HG03103 (cell line): ENCODE results near the gene ARF1.
"Not testable (repeated sequence)": the region's sequence is repeated elsewhere in the genome, so short reads cannot be mapped to it uniquely, and the experiment has no call there.

Experiments
- ATAC-seq: cut with Tn5 transposase; IDR thresholded peaks from one replicate; pipeline ENCODE4 v1.9.1; 2021; ENCODE audit warnings: low read depth; ENCODE audit not compliant: unreplicated experiment

Gene ARF1

DNA sequence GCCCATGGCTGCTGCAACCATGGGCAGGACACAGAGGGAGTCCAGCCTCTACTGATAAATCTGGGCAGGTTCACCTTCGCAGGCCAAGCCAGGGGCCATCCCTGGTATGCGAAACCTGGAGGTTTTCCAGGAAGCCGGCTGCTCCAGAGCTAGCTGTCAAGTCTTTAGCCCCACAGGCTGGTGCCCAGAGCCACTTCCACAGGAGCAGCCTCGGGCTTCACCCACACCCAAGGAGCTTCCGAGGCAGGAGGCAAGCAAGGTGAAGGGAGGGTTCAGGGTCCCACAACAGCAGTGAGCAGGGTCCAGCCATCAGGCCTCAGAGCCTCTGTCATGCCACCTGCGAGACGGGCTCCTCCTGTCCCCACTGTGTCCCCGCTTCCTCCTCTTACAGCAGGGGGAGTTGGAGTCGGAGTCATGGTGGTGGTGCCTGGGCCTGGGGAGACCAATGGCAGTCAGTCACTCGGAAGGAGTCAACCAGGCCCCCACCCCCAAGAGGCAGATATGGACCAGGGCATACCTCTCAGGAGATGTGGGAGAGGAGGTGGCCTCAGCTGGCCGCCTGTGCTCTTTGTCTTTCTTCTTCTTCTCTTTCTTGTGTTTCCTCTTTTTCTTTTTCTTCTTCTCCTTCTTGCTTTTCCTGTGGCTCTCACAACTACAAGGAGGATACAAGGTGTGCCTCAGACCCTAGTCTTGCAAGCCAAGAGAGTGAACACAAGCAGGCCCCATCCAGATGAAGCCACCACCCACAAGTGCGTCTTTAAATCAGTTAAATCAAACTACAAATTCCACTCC lies 18.5 kb downstream of the ARF1 start:
- no peak for ATAC-seq

- no peak for ATAC-seq
These were observed 19.1 kb downstream of the ARF1 start for GRCh38 chr1:228101614-228101993.

DNA sequence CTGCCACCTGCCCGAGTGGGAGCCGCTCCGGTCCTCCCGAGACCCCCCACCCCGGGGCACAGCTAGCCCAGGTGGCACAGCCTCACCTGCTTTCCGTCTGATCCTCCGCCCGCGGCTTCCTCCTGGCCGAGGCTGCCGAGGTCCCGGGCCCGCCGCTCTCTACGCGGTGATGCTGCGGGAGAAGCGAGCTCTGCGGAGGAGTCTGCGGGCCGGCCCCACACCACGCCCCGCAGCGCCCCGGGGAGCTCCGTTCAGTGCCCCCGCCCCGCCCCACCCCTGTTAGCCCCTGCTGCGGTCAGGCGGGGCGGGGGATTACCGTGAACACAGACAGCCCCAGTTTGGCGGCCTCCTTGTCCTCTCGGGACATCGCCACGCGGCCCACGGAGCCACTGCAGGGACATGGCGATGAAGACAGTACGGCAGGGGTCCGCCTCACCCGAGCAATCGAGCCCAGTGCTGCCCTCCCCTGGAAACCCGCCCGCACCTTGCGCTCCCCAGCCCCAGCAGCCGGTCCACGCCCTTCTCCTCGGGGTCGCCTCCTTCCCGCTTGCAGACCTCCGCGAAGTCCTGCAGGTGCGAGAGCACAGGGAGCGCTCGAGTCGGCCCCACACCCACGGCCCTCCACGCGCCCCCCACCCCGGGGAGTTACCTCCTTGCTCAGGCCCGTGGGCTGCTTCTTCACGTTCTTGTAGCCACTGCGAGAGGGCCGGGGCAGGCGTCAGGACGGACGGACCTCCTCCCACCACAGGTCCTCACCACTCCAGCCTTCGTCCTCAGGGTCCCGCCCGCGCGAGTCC lies 19.7 kb downstream of the ARF1 start:
- peak; percentile 18 for ATAC-seq

DNA sequence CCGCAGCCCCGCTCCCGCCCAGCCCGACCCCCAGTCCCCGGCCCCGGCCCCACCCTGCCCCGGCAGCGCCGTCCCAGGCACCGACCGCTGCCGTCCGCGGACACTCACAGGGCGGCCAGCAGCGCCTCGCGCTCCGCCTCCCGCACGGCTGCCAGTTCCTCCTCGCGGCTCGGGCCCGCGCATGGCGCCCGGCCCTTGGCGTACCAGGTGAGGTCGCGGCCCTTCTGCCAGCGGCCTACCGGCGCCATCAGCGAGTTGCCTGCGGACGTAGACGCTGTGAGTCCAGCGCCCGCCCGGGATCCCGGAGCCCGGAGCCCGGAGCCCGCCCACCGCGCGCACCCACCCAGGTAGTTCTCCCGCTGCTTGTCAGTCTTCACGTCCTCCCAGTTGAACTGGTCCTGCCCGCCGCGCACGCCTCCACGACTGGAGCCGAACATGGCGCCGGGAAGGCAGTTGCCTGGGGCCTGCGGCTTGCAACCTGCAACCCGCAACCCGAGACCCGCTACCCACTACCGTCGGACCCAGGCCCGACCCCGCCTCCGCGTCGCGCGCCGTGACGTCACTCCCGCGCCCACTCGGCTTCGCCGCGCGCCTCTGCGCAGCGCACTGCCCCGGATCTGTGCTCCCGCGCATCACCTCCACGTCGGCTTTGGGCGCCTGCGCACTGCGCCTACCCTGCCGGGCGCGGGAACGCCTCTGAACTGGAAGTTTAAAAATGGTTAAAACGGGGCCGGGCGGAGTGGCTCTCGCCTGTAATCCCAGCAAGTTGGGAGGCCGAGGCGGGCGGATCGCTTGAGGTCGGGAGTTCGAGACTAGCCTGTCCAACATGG lies 20.5 kb downstream of the ARF1 start, which contains the start of gene C1orf35:
Gene C1orf35 (minus strand): TSS at position 535 of the 830 bp plus-strand sequence. CDS start 98 bp downstream, at position 437.
- peak; percentile 63 for ATAC-seq

GRCh38 chr1:228104526-228105269 lies 22.2 kb downstream of the ARF1 start:
- no peak for ATAC-seq

DNA sequence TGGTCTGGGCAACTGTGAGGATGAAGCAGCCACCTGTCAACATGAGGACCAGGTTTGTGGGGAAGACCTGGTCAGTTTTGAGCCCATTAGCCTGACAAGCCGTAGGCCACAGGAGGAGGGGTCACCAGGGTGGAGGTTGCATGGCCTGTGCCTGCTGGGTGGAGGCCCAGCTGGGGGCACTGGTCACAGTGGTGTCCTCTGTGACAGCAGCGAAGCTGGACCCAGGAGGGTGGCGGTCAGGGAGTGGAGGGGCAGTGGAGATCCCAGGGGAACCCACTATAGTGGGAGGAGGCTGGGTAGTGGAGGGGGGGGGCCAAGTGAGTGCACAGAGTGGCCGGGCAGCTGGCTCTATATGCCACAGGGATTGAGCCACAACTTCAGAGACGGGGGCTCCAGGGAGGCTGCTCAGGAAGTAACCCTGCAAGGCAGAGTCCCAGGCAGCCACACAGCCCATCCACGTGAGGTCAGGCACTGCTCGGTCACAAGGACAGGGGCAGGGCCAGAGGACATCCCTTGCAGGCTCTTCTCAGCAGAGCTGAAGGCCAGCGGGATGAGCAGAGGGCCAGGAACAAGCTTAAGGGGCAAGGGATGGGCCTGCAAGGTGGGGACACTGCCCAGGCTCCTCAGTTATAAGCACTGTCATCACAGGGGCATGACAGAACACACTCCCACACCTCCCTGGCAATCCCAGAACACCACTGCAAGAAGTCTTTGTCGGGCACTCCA lies 22.9 kb downstream of the ARF1 start:
- no peak for ATAC-seq

- no peak for ATAC-seq
These were observed 23.7 kb downstream of the ARF1 start for GRCh38 chr1:228105996-228106799.

DNA sequence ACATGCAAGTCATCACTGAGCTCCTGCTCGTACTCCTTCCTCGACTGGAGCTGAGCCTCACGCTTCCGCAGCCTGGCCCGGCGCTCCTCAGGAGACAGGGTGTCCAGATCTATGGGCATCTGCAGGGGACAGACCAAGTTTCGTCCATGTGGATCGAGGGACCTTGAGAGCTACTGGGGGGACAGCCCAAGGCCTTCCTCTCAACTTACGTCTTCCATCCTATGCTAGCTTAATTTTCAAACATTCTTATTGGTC lies 24.2 kb downstream of the ARF1 start:
- ATAC-seq: no peak

- no peak for ATAC-seq
These were observed 25.1 kb downstream of the ARF1 start for GRCh38 chr1:228107636-228108035.

DNA sequence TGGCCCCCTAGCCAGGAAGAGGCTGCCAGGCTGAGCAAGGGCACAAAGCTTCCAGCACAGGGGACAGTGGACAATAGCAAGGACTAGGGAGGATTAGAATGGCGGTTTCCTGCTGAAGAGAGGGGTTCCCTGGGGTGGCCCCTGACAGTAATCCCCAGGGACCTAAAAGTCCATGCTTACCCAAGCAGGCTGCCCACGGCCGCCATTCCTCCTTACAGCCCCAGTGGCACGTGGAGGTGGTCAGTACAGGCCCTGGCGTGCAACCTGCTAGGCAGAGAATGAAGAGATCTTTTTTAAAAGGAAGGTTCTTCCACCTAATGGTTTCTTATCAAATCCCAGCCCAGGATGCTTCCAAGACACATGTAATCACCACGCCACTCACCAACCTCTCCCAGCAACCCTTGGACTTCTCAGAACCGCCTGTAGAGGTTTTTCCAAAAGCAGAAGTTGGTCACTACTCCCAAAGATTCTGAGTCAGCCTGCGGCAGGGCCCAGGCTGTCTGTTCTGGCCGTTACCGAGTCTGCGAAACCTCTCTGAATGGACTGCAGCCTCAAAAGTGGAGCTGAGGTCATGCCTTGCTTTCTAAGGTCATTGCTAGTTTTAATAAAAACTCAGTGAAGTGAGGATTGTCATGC lies 25.7 kb downstream of the ARF1 start:
- ATAC-seq: no peak

DNA sequence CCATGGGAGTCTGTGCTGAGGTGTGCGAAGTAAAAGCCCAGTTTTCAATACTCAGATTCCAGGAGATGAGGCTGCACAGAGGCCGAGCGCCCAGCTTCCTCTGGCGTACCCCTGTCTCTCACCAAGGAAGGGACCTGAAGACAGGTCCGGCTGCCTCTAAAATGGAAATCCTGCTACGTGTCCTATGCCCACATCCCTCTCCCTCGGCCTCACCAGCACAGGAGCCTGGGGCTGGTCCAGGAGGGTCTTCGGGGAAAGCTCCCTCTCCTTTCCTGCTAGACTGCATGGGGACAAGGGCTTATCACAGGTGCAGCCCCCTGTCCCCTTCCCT lies 26.2 kb downstream of the ARF1 start:
- ATAC-seq: no peak

- peak; percentile 80 for ATAC-seq
These were observed 26.8 kb downstream of the ARF1 start, which contains the start of gene MRPL55 for GRCh38 chr1:228109073-228109961. Gene MRPL55 (minus strand): TSS chr1:228109299. CDS start chr1:228108260, 1,039 bp downstream.

GRCh38 chr1:228109962-228110488 lies 27.5 kb downstream of the ARF1 start:
- peak; percentile 16 for ATAC-seq

DNA sequence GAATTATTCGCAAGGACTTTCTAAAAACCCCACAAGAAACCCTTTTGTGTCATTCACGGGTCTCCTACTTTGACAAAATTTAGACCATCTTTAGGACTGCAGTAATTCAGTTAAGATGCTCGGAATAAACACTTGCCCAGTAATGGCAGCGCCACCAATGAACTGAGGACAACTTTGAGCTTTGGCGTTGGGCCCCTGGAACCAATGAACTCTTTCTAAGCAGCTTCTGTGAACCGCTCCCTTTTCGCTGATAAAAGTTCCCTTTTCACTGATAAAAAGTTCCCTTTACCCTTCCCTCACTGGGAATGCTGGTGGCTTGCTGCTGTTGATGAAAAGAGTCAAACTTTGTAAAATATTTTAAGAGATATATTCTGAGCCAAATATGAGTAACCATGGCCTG lies 28.0 kb downstream of the ARF1 start:
- no peak for ATAC-seq

DNA sequence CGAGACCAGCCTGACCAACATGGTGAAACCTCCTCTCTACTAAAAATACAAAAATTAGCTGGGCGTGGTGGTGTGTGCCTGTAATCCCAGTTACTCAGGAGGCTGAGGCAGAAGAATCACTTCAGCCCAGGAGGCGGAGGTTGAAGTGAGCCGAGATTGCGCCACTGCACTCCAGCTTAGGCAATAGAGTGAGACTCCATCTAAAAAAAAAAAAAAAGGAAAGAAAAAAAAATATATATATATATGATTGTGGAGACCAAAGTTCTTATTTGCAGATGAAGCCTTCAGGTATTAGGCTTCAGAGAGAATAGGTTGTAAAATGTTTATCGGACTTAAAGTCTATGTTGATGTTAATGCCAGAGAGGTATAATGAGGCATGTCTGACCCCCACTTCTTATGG lies 28.8 kb downstream of the ARF1 start:
- ATAC-seq: not testable (repeated sequence)

- ATAC-seq: no peak
These were observed 29.7 kb downstream of the ARF1 start for GRCh38 chr1:228112167-228112566.

DNA sequence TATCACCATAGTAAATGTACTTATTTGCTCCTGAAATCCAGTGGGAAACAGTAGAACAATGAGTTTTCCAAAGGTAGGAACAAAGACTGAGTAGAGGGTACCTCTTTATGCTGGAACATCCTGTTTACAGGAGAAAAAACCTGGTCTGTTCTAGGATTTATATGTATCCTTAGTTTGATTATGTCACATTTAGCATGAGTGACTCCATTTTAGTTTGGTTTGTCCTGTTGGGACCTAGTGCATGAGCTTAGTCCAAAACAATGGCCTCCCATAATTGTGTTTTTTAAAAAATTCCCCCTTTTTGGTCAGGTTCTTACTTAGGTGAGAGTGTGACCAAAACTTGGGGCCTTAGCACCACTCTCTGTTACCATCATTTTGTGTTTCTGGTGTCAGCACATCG lies 30.1 kb downstream of the ARF1 start:
- ATAC-seq: no peak
